Liver (tissue), 9 donors: ENCODE measurements around the gene AKNA. TPM values are rescaled to one million over a fixed set of nuclear protein-coding genes. Genes with fewer than 3 reads are reported as not detected.
A peak's percentile ranks its signal among the peaks of the same experiment; 100 is the strongest.

Experiments
- DNase-seq: peaks from one replicate; pipeline ENCODE4 v3.0.0-alpha.2; 2017; ENCODE audit warnings: low spot score
- H3K27ac ChIP-seq, 2 donors: one replicate each; pipeline ENCODE4 v1.7.0; 2013; ENCODE audit warnings: inconsistent platforms in 2 of 2, low read length in 2 of 2, control low read depth in 1 of 2, low read depth in 1 of 2, mild to moderate bottlenecking in 1 of 2
- H3K27me3 ChIP-seq, 4 donors: one replicate each; pipeline versions ENCODE4 v1.6.1 to v1.7.0; 2013; ENCODE audit warnings: low read length in 3 of 4, inconsistent platforms in 1 of 4, mild to moderate bottlenecking in 1 of 4, moderate library complexity in 1 of 4; ENCODE audit not compliant: control insufficient read depth in 4 of 4, insufficient read depth in 4 of 4
- H3K36me3 ChIP-seq, 4 donors: one replicate each; pipeline versions ENCODE4 v1.6.1 to v1.7.0; 2013; ENCODE audit warnings: low read length in 3 of 4, mild to moderate bottlenecking in 3 of 4, low read depth in 1 of 4, moderate library complexity in 1 of 4; ENCODE audit not compliant: control insufficient read depth in 4 of 4, insufficient read depth in 3 of 4
- H3K4me1 ChIP-seq, 4 donors: one replicate each; pipeline versions ENCODE4 v1.6.1 to v1.7.0; 2013; ENCODE audit warnings: low read length in 3 of 4, mild to moderate bottlenecking in 3 of 4, moderate library complexity in 1 of 4; ENCODE audit not compliant: control insufficient read depth in 4 of 4, insufficient read depth in 4 of 4
- H3K4me3 ChIP-seq, 3 donors: one replicate each; pipeline versions ENCODE4 v1.6.1 to v1.7.0; 2013; ENCODE audit warnings: low read length in 3 of 3, control low read depth in 1 of 3, low read depth in 1 of 3, mild to moderate bottlenecking in 1 of 3
- H3K9ac ChIP-seq, 2 donors: one replicate each; pipeline ENCODE4 v1.7.0; 2013; ENCODE audit warnings: low read length in 2 of 2, mild to moderate bottlenecking in 2 of 2, moderate library complexity in 2 of 2, control low read depth in 1 of 2, low read depth in 1 of 2
- H3K9me3 ChIP-seq, 4 donors: one replicate each; pipeline versions ENCODE4 v1.6.1 to v1.7.0; 2013; ENCODE audit warnings: low read length in 3 of 4; ENCODE audit not compliant: control insufficient read depth in 4 of 4
- ATF3 ChIP-seq: IDR thresholded peaks from 2 replicates; pipeline ENCODE4 v1.6.1; 2016; ENCODE audit warnings: antibody characterized with exemption
- CTCF ChIP-seq: fragments of 150-350 bp; IDR thresholded peaks from 2 replicates; pipeline ENCODE4 v1.5.1; 2017; ENCODE audit warnings: improper control_type of control experiment, low read depth, low read length; ENCODE audit not compliant: missing input control
- FOXA1 ChIP-seq: IDR thresholded peaks from 2 replicates; pipeline ENCODE4 v1.6.1; 2016; ENCODE audit warnings: antibody characterized with exemption
- GABPA ChIP-seq, 2 donors: IDR thresholded peaks in 1 of 2; conservative IDR thresholded peaks in 1 of 2; 2 replicates each; pipeline ENCODE4 v1.6.1; 2016; ENCODE audit warnings: antibody characterized with exemption in 2 of 2, mild to moderate bottlenecking in 1 of 2, moderate library complexity in 1 of 2
- HNF4A ChIP-seq, 2 donors: conservative IDR thresholded peaks; 2 replicates each; pipeline ENCODE4 v1.6.1; 2016; ENCODE audit warnings: antibody characterized with exemption in 2 of 2, mild to moderate bottlenecking in 2 of 2
- HNF4G ChIP-seq: IDR thresholded peaks from 2 replicates; pipeline ENCODE4 v1.6.1; 2016; ENCODE audit warnings: antibody characterized with exemption
- JUND ChIP-seq, 2 donors: IDR thresholded peaks; 2 replicates each; pipeline ENCODE4 v1.6.1; 2016; ENCODE audit warnings: antibody characterized with exemption in 2 of 2
- MAX ChIP-seq: IDR thresholded peaks from 2 replicates; pipeline ENCODE4 v1.6.1; 2016; ENCODE audit warnings: antibody characterized with exemption
- NR2F2 ChIP-seq: IDR thresholded peaks from 2 replicates; pipeline ENCODE4 v1.6.1; 2016; ENCODE audit warnings: antibody characterized with exemption
- RAD21 ChIP-seq, 2 donors: IDR thresholded peaks; 2 replicates each; pipeline ENCODE4 v1.6.1; 2016; ENCODE audit warnings: antibody characterized with exemption in 2 of 2, mild to moderate bottlenecking in 2 of 2
- REST ChIP-seq: IDR thresholded peaks from 2 replicates; pipeline ENCODE4 v1.6.1; 2016; ENCODE audit warnings: antibody characterized with exemption, mild to moderate bottlenecking
- RXRA ChIP-seq, 2 donors: IDR thresholded peaks; 2 replicates each; pipeline ENCODE4 v1.6.1; 2017 to 2018; ENCODE audit warnings: antibody characterized with exemption in 2 of 2, mild to moderate bottlenecking in 1 of 2
- SP1 ChIP-seq: IDR thresholded peaks from 2 replicates; pipeline ENCODE4 v1.6.1; 2018; ENCODE audit warnings: antibody characterized with exemption, mild to moderate bottlenecking
- YY1 ChIP-seq: IDR thresholded peaks from 2 replicates; pipeline ENCODE4 v1.6.1; 2016; ENCODE audit warnings: antibody characterized with exemption, mild to moderate bottlenecking
- ZBTB33 ChIP-seq: IDR thresholded peaks from 2 replicates; pipeline ENCODE4 v1.6.1; 2016; ENCODE audit warnings: antibody characterized with exemption
- WGBS: extraction: QIAGEN DNeasy Blood & Tissue Kit; methylation state at CpG from one replicate; pipeline ENCODE4 v1.1.7; 2013; 5-methylcytosine and 5-hydroxymethylcytosine counted together
- polyA plus RNA-seq, 2 donors: library from polyadenylated mRNA; stranded (reverse) in 1 of 2; unstranded in 1 of 2; fragments of 200-250 nt in 1 of 2; fragments of >200 nt in 1 of 2; fragmentation: Nextera tagmentation in 1 of 2; extraction: Ambion mirVana in 1 of 2; gene quantifications; one replicate each; pipeline versions ENCODE4 v1.2.1 to v1.2.3, GENCODE V29; 2013 to 2015
- total RNA-seq, 2 donors: library from RNA; depleted of rRNA; stranded (reverse); fragments of >200 nt; gene quantifications; one replicate each; pipeline ENCODE4 v1.2.3, GENCODE V29; 2014
- donor health status: healthy.
- donor health status: healthy.
- donor health status: healthy.
- donor health status: healthy.
- donor health status: healthy.

AKNA gene
- total and polyA plus RNA-seq, 4 donors: 4.2 to 31.7 (median 6.9) TPM

GRCh38 chr9:114407889-114408288 is 20.1 kb upstream of the AKNA start (continued):
- TF ChIP-seq ZBTB33 (no peak), GABPA (IDR thresholded peaks at IDR 0.05 in 1 of 2, conservative IDR thresholded peaks at IDR 0.05 in 1 of 2) (no peak), SP1 (no peak), RXRA (IDR thresholded peaks at IDR 0.05) (no peak), MAX (no peak), ATF3 (no peak), NR2F2 (no peak)

- Histone ChIP-seq H3K4me1 (peaks cover 0 to 4% (median 0%) of the 10 kb centered on the region in 4 donors), H3K4me3 (no peak overlapping the region), H3K27ac (no peak overlapping the region), H3K27me3 (no peaks in the 10 kb centered on the region), H3K9me3 (no peaks in the 10 kb centered on the region), H3K36me3 (no peaks in the 10 kb centered on the region), H3K9ac (no peak overlapping the region)
- TF ChIP-seq REST: no peak
- TF ChIP-seq HNF4G: no peak
- TF ChIP-seq HNF4A (conservative IDR thresholded peaks at IDR 0.05): no peak
- TF ChIP-seq JUND (IDR thresholded peaks at IDR 0.05): no peak
- no peak for TF ChIP-seq MAX
- WGBS: 93% methylated on average over 13 of the region's 13 CpGs
- DNase-seq: no peak
Observed at GRCh38 chr9:114406441-114406840, 18.7 kb upstream of the AKNA start.

- no peaks in the 10 kb centered on the region for H3K27me3 ChIP-seq
- no peak for TF ChIP-seq FOXA1
- peak; percentile 87 for TF ChIP-seq CTCF
- TF ChIP-seq YY1: no peak
- peak; percentile 93 to 96 for TF ChIP-seq RAD21 (IDR thresholded peaks at IDR 0.05)
- no peaks in the 10 kb centered on the region for H3K36me3 ChIP-seq
- no peaks in the 10 kb centered on the region for H3K9me3 ChIP-seq
- no peak overlapping the region for H3K9ac ChIP-seq
- peaks cover 0 to 4% (median 0%) of the 10 kb centered on the region in 4 donors for H3K4me1 ChIP-seq
- no peak overlapping the region for H3K27ac ChIP-seq
- 22% methylated on average over 15 of the region's 15 CpGs for WGBS
- DNase-seq: peak; percentile 72
- H3K4me3 ChIP-seq: no peak overlapping the region
Observed at GRCh38 chr9:114405294-114406034, 17.7 kb upstream of the AKNA start.
